ENCODE results near the gene MTRF1.
A peak's percentile ranks its signal among the peaks of the same experiment; 100 is the strongest.
"Not testable (repeated sequence)": the region's sequence is repeated elsewhere in the genome, so short reads cannot be mapped to it uniquely, and the experiment has no call there.

MTRF1 gene

GRCh38 chr13:41220401-41220800 lies 43.0 kb downstream of the MTRF1 start:
- no peak for DNase-seq

GRCh38 chr13:41216160-41216559 lies 47.2 kb downstream of the MTRF1 start:
- DNase-seq = no peak

- no peak for DNase-seq
Measured at GRCh38 chr13:41213919-41214318, 49.5 kb downstream of the MTRF1 start.

- DNase-seq = no peak
Measured at GRCh38 chr13:41213316-41213715, 50.1 kb downstream of the MTRF1 start.

- DNase-seq = no peak
Measured at GRCh38 chr13:41212881-41213280, 50.5 kb downstream of the MTRF1 start.

GRCh38 chr13:41211062-41211461 lies 52.3 kb downstream of the MTRF1 start:
- DNase-seq = no peak

GRCh38 chr13:41206467-41206866 lies 56.9 kb downstream of the MTRF1 start:
- DNase-seq = no peak

GRCh38 chr13:41203810-41204209 lies 59.6 kb downstream of the MTRF1 start:
- DNase-seq = no peak

GRCh38 chr13:41200126-41200525 lies 63.2 kb downstream of the MTRF1 start:
- no peak for DNase-seq

- no peak for DNase-seq
Measured at GRCh38 chr13:41199526-41199925, 63.9 kb downstream of the MTRF1 start.

GRCh38 chr13:41199079-41199478 lies 64.3 kb downstream of the MTRF1 start:
- no peak for DNase-seq

GRCh38 chr13:41196620-41197019 lies 66.8 kb downstream of the MTRF1 start:
- peak; percentile 69 for DNase-seq

- no peak for DNase-seq
Measured at GRCh38 chr13:41196011-41196410, 67.4 kb downstream of the MTRF1 start.

- peak; percentile 97 for DNase-seq
Measured at GRCh38 chr13:41193919-41194824, 69.2 kb downstream of the MTRF1 start, which contains the start of gene KBTBD7. TSS of gene KBTBD7 (minus strand) at chr13:41194569. CDS start at chr13:41194257, 312 bp downstream.

GRCh38 chr13:41193469-41193868 lies 69.9 kb downstream of the MTRF1 start:
- no peak for DNase-seq

- DNase-seq = no peak
Measured at GRCh38 chr13:41188584-41188983, 74.8 kb downstream of the MTRF1 start.

- DNase-seq = no peak
Measured at GRCh38 chr13:41186481-41186880, 76.9 kb downstream of the MTRF1 start.

GRCh38 chr13:41182231-41182630 lies 81.1 kb downstream of the MTRF1 start:
- no peak for DNase-seq

GRCh38 chr13:41179593-41180250 lies 83.7 kb downstream of the MTRF1 start:
- DNase-seq = peak; percentile 21

- DNase-seq = no peak
Measured at GRCh38 chr13:41178040-41178439, 85.3 kb downstream of the MTRF1 start.

- peak; percentile 37 for DNase-seq
Measured at GRCh38 chr13:41177616-41178015, 85.8 kb downstream of the MTRF1 start.

GRCh38 chr13:41175576-41175975 lies 87.8 kb downstream of the MTRF1 start:
- DNase-seq = not testable (repeated sequence)
